Measurements from ENCODE around the gene ERC1.

DNA sequence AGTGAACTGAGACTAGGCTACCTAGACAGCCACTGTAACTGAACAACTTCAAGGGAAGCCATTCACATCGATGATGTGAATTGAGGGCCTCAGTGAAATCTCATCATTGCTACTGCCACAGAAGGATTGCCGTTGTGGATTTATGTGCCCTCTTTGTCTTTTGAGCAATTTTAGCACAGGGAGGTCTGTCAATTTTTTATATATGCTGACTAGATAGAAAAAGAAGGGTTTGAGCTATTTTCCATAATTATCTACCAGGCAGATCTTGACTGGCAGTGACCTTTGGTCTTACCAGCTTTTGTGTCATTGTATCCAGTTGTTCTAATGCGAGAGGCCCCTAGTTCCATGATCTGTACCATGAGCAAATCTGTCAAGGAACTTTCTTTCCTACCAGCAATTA, 179.4 kb downstream of the ERC1 start:
- no peak for TF ChIP-seq TAF1 (IDR thresholded peaks at IDR 0.05; ENCODE audit: low read depth, low read length)
- TF ChIP-seq SPI1 (IDR thresholded peaks at IDR 0.05; ENCODE audit: low read depth, low read length): no peak
